EL (cell line): ENCODE measurements around the gene GPC1.

ENCODE experiments used
- DNase-seq: peaks from one replicate; pipeline ENCODE4 v3.0.0-alpha.2; 2016

GPC1 gene

GRCh38 chr2:240443891-240444301 lies 8.4 kb downstream of the GPC1 start:
- DNase-seq: peak; percentile 24

GRCh38 chr2:240444464-240444863 lies 9.0 kb downstream of the GPC1 start:
- no peak for DNase-seq

DNA sequence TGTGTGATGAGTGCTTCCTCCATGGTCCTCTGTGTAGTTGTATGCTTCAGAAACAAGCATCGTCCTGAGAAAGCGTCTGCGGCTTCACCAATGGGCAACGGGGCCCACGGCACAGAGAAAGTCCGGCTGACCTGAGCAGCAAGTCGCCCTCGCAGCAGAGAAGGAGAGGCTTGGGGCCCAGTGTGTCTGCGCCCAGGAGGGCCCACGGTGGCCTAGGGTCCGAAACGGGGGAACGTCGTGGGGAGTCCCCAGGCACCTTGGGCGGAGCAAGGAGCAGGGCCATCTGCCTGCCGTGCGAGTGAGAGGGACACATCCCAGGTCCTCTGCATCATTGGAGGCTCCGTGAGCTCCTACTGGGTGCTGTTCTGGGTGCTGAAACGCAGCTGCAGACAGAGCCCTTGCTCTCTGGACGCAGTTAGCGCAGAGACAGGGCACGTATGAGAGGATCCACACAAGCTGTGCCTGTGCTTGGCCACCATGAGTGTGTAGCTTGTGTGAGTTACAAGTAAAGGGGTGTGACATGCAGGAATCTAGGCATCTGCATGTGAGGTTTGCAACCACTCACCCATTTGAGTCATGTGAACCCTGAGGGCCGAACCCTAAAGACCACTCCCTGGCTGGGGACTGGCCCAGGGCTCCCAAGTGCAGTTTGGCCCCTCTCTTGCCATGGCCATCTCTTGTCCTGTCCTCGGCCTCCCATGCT lies 10.6 kb downstream of the GPC1 start:
- DNase-seq: no peak

DNA sequence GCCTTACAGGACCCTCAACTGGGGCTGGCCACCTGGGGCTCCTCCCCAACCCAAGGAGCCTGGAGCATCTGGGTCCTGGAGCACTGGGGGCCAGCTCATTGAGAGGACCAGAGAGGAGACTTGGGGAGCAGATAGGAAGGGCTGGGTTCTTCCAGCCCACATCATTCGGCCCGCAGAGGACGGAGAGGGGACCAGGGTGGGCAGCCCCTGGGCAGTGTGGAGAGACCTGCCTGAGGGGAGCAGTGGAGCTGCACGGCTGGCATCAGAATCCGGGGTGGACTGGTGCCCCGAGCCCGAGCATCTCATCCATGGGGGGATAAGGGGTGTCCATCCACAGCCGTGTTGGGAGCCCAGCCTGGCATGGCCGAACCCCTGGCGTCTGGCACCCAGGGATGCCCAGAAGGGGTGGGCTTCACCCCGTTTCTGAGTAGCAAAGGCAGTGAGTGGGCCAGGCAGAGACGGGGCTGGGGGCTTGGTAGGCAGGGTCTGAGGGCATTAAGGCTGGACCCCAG lies 11.3 kb downstream of the GPC1 start:
- no peak for DNase-seq

GRCh38 chr2:240447331-240447730 lies 11.9 kb downstream of the GPC1 start:
- DNase-seq: no peak

DNA sequence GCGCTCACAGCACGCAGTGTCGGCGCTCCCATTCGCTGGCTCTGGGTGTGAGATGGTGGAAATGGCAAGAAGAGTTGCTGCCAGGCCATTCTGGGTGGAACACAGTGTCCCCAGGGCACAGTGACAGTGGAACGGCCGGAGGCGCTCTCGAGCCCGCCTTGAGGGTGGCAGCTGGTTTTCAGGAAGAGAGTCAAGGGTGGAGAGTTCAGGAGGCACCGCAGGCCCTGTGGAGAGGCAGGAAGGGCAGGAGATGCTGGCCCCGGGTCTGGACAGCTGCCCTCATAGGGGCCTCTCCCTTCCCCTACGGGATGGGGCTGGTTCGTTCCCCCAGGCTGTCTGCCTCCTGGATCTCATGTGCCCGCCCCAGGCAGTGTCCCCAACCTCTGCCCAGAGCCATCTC lies 12.5 kb downstream of the GPC1 start:
- no peak for DNase-seq

GRCh38 chr2:240448387-240449274 lies 13.2 kb downstream of the GPC1 start:
- no peak for DNase-seq

GRCh38 chr2:240449764-240450531 lies 14.5 kb downstream of the GPC1 start:
- no peak for DNase-seq

DNA sequence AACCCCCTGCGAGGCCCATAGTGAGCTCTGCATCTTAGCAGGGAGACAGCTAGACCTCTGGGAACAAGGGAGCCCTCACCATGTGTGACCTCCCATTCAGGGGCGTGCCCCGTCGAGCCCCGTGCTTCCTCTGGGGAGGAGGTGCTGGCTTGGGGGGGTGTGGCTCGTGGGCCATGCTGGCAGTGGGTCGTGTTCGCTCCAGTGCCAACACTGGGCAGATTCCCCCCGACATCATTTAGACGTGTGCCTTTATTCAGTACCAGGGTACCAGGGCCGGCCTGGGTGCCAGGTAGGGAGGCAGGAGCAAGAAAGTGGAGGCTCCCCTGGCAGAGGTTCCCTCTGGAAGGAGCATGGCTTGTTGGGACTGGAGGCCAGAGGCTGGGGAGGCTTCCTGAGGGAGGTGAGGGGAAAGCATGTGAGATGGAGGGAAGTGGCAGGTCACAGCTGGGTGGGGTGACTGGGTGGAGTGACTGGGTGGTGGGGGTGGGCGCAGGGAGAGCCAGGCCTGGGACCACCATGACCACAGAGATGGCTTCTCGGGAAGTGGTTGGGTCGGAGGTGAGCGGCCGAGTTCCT lies 15.2 kb downstream of the GPC1 start:
- DNase-seq: no peak

DNA sequence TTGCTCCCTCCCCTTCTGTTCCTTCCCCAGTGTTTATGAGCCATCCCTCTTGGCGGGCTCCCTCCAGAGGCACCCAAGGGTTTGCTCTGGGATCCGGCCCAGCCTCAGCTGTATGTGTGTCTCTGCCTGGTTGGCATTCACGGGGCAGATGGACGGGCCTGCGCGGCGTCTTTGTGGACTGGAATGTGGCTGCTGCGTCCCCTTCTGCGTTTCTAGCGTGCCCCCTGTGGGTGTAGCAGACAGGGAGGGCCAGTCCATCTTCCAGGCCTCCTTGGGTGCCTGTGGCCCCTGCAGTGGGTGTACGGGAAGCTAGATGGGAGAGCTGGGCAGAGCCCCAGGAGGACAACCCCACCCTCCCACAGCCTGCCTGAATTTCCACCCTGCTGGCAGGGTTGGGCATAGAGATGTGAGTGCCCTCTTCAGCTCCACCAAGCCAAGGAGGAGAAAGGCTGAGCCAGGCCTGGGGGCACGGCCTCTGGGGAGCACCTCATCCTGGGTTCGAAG lies 15.7 kb downstream of the GPC1 start:
- DNase-seq: no peak

GRCh38 chr2:240451791-240452461 lies 16.5 kb downstream of the GPC1 start:
- no peak for DNase-seq

DNA sequence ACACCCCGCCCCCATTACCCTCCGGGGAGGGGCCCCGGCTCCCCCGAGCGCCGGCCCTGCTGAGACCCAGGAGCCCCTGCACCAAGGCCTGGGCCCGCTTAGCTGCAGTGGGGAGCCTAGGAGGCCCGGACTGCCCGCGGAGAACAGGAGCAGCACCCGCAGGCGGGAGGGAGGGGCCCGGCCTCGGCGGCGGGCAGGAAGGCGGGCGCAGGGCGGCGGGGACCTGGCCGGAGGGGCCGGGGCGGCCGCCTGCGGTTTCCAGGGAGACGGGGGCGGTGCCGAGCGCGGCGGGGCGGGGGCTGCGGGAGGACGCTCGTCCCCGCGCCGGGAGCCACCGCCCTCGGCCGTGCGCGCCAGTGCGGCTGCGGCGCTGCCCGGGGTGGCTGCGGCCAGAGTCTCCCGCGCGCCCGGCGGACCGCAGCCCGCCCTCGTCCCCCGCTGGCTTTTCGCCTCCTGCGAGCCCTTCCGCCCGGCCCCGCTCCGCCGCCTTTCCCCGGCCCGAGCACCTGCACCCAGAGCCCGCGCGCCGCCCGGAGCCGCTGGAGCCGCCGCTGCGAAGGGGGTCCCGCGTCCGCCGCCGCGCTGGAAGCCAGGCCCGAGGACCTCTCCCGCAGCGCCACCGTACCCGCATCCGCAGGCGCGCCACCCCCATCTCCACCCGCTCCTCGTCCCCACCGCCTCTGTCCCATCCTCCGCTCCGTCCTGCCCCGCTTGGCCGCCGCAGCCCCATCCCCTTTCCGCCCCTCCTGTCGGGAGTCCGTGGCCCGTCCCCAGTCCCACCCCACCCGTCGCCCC lies 17.2 kb downstream of the GPC1 start:
- peak; percentile 72 for DNase-seq

GRCh38 chr2:240453461-240454105 lies 18.1 kb downstream of the GPC1 start:
- DNase-seq: no peak

DNA sequence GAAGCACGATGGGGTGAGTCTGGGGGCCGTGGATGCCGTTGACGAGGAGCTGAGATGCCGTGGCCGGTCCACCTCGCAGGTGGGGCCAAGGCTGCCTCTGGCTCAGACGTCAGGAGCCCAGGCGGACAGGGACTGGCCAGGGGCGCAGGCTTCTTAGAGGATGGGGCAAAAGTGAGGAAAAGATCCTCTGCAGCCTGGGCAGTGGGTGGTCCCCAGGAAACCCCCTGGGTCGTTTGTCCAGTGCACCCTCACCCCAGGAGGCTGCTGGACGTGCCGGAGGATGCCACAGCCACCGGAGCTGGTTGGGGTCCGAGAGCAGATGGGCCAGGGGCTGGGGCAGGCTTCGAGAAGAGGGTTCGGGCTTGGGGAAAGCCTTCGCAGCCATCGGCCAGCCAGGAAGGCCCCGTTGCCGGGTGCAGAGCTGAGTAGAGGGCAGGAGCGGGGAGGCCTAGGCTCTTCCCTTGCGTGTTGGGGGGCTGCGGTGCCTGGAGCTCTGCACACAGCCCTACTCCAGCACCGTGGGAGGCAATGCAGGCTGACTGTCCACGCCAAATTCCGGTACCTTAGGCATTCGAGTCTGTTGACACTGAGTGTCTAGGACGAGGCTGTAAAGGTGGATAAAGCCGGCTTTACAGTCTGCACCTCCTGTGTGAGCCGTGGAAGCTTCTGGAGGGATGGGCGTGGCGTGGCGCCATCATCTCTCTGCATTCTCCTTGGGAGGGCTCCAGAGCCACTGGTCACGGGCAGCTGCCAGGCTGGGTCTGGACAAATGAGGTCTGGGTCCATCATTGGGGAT lies 18.8 kb downstream of the GPC1 start:
- DNase-seq: no peak

DNA sequence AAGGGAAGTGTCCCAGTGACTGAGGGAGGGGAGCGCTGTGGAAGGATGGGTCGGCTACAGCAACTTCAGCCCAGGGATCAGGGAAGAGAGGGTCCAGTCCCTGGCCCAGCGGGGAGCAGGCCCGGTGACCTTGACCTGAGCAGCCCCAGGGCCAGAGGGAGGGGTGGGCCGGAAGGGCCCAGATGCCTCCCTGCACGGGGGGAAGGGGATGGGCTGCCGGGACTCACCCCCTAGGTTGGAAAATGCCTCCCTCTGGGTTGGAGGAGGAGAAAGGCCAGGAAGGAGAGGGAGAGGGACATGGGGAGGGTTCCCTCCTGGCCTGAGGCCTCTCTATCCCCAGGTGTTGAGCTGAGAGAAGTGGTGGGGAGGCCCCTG lies 19.8 kb downstream of the GPC1 start:
- DNase-seq: no peak

GRCh38 chr2:240455647-240456446 lies 20.4 kb downstream of the GPC1 start:
- DNase-seq: no peak

DNA sequence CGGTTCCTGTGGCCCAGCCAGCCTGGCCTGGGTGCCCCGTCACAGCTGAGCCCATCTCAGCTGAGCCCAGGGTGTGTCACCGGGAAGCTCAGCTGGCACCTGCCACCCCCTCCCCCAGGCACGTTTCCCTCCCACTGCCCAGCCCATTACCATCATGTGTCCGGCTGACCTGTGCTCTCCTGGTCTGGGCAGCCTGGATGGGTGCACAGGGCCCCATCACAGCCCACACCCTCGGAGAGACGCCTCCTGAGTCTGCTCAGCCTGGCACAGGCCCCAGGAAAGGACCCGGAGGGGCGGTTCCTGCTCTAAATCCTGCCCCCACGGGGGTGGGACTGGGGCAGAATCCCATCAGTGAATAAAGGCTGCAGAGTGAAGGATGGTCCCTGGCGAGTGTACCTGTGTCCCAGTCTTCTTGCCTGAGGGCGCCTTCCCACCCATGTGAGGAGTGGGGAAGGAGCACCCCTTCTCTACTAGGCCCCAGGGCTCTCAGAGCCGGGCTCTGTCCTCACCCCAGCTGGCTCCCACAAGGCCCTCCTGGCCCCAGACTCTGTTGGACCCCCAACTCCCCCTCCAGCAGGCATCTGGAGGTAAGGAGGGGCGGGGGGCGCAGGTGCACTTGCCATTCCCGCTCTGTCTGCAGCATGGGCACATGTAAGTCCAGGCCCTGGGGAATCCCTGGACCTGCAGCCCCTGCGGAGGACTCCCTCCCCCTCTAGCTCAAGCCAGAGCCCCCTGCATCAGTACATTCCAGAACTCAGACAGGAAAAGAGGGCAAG lies 21.2 kb downstream of the GPC1 start:
- no peak for DNase-seq
